Gastroesophageal sphincter (tissue), 3 donors: ENCODE measurements around the gene ATP5F1D.

Source experiments
- EP300 ChIP-seq: sonication (generic); formaldehyde crosslinking; IDR thresholded peaks from one replicate; pipeline ENCODE4 v1.6.1; 2017; ENCODE audit warnings: antibody characterized with exemption, mild to moderate bottlenecking
- POLR2AphosphoS5 ChIP-seq: sonication (generic); formaldehyde crosslinking; IDR thresholded peaks from one replicate; pipeline ENCODE4 v1.6.1; 2017; ENCODE audit warnings: antibody characterized with exemption
- TF ChIP-seq, protein P1 (sequence below), 4 experiments: fragments of 200-600 bp in 2 of 4; fragments of 450-650 bp in 2 of 4; sonication (generic) in 1 of 4; IDR thresholded peaks; one replicate each; pipeline ENCODE4 v1.5.1; 2017 to 2019; ENCODE audit warnings: antibody characterized with exemption in 4 of 4, mild to moderate bottlenecking in 2 of 4, moderate library complexity in 2 of 4

GRCh38 chr19:1226522-1227303 is 14.8 kb upstream of the ATP5F1D start:
- TF ChIP-seq, protein P1, sequence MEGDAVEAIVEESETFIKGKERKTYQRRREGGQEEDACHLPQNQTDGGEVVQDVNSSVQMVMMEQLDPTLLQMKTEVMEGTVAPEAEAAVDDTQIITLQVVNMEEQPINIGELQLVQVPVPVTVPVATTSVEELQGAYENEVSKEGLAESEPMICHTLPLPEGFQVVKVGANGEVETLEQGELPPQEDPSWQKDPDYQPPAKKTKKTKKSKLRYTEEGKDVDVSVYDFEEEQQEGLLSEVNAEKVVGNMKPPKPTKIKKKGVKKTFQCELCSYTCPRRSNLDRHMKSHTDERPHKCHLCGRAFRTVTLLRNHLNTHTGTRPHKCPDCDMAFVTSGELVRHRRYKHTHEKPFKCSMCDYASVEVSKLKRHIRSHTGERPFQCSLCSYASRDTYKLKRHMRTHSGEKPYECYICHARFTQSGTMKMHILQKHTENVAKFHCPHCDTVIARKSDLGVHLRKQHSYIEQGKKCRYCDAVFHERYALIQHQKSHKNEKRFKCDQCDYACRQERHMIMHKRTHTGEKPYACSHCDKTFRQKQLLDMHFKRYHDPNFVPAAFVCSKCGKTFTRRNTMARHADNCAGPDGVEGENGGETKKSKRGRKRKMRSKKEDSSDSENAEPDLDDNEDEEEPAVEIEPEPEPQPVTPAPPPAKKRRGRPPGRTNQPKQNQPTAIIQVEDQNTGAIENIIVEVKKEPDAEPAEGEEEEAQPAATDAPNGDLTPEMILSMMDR (IDR thresholded peaks at IDR 0.05) = no peak
- TF ChIP-seq POLR2AphosphoS5 (no peak), EP300 (no peak)
